NOMO-1 treated with dmso at 0.1 percent for 144 hours (cell line): ENCODE measurements around the gene NDUFS3.

ENCODE experiments used
- DNase-seq: peaks from one replicate; lab custom pipeline; 2025; ENCODE audit not compliant: unreplicated experiment; lab: John Stamatoyannopoulos, UW

The NDUFS3 gene

GRCh38 chr11:47631473-47631872, 52.6 kb downstream of the NDUFS3 start:
- no peak for DNase-seq
